CMK (cell line): ENCODE results near the gene NARF.

Experiments
- DNase-seq: peaks from one replicate; pipeline ENCODE4 v3.0.0-alpha.2; 2010; ENCODE audit warnings: low read depth

The NARF gene

DNA sequence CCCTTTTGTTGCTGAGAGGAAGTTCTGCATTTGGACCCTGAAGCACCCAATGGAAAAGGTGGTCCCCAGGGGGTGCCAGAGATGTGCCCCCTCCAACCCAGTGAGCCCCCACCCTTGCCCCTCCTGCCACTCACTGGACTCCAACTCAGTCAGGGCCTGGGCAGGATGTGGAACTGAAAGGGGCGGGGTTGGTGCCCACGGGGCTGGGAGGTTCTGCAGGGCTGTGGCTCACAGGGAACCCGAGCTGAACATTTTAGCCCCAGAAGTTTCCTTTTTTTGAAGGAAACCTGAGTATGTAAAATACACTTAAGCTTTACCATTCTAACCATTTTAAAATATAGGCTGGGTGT lies 24.4 kb upstream of the NARF start:
- DNase-seq, result no peak

DNA sequence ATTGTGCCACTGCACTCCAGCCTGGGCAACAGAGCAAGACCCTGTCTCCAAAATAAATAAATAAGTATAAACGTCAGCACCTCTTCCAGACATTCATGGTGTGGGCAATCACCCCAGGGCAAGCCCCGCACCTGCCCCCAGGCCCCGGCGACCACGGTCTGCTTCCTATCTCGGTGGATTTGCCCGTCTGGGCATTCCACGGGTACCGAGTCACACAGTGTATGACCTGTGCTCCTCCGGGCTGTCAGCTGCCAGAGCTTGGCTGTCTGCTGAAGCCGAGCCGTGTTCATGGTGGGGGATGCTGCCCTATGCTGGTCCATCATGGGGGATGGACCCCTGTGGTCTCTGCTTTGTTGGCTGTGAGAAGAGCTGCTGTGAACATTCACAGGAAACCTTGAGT lies 23.4 kb upstream of the NARF start:
- DNase-seq, result no peak

DNA sequence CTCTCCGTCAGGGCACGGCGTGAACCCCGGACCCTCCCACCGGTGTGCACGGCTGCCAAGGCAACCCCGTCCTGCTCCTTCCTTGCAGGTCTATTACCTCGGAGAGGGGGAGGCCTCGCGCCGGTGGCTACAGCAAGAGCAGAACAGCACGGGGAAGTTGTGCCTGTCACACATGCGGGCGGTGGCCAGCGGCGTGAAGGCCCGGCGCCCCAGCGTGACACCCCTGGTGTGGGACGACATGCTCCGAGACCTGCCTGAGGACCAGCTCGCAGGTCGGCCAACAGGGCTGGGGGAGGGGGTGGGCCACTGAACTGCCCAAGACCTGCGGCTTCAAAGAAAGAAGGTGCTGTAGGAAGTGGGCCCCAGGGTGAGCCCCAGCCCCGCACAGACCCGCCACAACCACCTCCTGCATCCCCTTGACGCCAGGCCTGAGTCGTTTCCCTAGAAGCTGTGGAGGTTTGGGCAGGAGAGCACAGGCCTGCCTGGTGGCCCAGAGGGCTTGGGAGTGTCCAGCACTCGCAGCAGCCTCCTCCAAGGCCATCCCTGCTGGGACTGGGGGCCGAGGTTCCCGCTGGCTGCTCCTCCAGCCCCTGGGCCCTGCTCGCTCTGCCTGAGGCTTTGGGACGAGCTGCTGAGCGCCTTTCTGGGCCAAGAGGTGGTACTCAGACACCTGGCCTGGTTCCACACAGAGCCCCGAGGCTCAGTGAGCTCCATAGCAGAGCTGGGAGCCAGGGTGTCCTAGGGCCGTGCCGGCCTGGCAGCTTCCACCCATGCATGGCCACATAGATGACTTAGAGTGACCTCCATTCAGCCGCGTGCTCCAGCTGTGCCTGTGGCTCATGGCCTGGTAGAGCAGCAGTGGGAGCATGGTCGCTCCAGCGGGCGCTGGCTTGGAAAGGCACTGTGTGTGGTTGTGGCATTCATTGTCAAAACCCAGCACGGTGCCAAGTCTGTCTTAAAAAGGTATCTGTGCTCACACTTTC lies 22.6 kb upstream of the NARF start:
- DNase-seq, result no peak

DNA sequence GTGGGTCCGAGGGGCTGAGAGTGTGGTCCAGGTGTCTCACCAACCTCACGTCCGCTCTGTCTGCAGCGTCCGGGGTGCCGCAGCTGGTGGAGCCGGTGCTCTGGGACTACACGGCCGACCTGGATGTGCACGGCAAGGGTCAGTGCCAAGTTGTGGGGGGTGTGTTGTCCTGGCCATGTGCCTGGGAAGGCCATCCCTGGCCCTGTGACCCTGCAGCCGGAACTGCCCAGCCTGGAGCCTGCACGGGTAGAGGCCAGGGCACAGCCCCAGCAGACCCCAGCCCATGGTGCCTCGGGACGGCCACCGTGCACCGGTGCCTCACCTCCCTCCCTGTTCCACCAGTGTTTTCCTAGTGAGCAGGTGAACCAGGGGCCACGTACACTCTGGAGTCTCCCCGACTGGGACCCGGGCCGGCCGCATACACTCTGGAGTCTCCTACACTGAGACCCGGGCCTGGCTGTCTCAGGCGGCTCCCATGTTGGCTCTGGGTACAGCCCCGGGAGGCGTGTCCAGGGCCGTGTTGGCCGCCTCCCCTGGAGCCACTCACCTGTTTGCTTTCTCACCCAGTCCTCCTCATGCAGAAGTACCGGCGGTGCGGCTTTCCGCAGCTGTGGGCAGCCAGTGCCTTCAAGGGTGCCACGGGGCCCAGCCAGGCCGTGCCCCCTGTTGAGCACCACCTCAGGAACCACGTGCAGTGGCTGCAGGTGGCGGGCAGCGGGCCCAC lies 21.8 kb upstream of the NARF start:
- DNase-seq, result no peak

DNA sequence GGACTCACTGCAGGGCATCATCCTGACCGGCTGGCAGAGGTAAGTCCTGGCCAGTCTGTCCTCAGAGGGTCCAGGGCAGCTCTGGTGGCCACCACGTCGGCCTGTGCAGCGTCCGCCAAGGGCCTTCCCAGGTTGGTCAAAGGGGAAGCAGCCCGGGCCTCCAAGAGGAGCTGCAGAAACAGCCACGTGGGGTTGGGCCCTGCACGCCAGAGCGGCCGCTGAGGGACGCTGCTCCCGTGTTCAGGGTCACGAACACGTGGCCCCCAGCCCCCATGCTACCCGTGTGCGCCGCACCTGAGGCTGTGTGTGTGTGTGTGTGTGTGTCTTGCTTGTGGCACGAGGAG lies 21.2 kb upstream of the NARF start:
- no peak for DNase-seq

DNA sequence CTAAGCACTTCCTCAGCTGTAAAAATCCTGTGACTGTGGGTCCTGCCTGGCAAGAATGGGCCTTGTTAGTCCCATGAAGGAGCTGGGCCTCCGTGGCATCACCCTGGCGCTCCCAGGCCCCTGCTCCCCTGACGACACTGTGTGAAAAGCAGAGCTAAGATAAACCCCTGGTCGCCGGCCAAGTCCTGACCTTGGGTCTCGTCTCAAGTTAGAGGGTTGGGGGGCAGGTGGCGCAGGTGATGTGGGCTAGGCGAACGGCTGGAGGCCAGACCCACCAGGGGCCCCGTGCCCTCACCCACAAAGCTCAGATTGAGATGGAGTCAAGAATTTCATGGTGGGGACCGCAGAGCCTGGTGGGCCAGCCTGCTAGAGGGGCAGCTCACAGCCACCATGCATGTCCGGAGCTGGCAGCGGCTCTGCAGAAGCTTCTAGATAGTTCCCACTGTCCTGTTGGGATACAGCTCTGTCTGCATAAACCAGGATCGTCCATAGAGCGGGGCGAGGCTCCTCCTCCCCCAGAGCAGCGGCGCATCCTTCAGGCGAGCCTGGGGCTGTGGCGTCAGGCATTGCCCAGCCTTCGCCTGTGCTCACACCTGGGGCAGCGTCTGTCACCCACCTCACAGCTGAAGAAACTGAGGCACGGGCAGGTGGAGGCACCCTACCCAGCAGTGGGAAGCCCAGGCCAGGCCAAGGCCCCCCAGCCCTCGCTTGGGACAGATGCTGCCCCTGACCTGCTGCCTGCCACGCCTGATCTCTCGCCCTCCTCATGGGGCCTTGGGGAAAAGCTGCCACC lies 19.9 kb upstream of the NARF start:
- no peak for DNase-seq

DNA sequence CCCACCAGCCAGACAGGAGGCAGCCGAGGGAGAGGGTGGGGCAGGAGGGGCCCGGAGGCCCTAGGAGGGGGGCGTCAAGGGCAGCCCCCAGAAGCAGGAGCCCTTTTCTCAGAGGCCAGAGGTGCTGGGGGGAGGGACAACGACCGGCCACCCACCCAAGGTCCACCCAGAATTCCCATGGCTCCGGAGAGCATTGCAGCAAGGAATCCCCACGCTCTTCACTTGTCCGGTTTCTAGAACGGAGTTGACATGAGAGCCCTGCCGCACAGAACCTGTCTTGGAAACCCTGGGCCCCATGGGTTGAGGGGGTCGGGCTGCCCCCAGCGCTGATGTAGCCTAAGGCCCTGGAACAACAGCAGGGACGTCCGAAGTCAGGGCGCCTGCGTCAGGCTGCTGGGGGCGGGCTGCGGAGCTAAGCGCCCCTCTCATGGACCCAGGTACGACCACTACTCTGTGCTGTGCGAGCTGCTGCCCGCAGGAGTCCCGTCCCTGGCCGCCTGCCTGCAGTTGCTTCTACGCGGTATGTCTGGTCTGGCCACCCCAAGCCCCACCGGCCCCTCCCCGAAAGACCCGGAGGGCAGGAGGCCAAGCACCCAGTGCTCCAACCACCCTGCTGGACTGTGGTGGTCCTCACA lies 19.2 kb upstream of the NARF start:
- no peak for DNase-seq

DNA sequence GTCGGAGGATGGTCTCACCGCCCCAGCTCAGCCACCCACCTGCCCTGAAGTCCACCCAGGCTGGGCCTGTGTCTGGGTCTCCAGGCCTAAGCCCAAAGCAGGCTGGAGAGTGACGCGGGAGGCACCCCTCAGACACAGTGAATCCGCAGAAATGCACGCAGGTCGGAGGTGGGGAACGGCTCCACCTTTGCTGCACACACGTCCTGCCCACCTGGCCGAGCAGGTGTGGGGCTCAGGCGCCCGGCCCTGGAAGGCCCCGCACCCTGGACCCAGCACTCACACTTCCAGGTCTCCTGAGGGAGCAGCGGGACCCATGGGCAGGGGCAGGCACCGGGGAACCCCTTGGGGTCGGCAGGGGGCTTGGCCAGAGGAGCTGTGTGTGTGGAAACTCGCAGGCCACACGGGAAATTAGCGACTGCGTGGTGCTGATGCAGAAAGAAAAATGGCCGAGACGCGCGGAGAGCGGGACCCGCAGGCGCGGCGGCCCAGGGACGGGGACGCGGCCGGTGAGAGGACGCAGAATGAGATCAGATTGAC lies 18.6 kb upstream of the NARF start:
- no peak for DNase-seq

DNA sequence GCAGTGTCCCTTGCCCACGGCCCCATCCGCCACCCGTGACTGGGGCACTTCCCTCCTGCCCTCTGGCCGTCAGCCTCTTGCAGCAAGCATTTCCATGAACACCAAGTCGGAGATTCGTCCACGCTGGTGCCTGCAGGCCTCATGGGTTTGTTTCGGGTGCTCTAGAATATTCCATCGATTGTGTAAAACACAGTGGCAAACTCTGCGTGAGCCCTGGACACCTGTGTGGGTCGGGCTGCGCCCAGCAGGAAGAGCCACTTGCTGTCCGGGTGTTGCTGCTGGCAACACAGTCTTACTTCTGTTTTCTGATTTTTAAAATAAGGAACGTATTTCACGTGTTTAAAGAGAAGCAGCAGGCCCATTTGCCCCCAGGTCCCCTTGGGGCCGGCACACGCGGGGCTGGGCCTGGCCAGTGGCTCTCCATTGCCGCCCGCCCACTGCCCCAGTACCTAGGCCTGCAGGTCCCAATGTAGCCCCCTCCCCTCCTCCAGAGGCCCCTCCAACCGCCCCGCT lies 18.0 kb upstream of the NARF start:
- DNase-seq, result no peak

DNA sequence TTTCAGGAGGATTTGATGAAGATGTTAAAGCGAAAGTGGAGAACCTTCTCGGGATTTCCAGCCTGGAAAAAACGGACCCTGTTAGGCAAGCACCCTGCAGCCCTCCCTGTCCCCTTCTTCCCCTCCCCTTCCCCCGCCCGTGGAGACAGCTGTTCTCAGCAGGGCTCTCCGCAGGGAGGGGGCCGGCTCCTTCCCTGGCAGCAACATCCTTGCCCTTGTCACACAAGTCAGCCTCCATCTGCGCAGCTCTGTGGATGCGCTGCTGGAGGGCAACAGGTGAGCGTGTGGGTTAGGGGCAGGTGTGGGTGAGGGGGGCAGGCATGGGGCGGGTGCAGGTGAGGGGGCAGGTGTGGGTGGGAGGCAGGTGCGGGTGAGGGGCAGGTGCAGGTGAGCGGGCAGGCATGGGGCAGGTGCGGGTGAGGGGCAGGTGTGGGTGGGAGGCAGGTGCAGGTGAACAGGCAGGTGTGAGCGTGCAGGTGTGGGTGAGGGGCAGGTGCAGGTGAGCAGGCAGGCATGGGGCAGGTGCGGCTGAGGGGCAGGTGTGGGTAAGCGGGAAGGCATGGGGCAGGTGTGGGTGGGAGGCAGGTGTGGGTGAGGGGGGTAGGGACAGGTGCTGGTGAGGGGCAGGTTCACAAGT lies 17.4 kb upstream of the NARF start:
- DNase-seq, result no peak

DNA sequence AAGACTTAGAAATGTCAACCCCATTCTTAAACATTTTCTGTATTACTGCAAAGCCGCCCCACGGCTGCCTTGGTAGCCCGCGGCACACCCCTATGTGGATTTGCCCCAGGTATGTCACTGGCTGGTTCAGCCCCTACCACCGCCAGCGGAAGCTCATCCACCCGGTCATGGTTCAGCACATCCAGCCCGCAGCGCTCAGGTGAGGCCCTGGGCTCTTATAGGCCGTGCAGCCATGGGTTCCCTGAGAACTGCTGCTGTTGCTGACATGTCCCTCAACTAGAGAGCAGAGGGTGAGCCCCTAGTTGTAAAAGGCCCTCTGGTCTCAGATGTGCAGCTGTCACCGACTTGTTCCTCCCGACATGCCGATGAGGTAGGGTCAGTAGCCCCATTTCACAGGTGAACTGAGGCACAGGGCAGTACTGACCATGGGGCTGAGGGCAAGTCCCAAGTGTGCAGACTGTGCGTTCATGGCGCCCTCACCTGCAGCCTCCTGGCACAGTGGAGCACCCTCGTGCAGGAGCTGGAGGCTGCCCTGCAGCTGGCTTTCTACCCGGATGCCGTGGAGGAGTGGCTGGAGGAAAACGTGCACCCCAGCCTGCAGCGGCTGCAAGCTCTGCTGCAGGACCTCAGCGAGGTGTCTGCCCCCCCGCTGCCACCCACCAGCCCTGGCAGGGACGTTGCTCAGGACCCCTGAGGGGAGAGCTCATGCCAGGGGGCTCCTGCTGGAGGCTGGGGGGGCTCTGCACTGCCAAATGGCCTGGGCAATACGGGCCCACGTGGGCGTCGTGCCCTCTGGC lies 16.7 kb upstream of the NARF start:
- no peak for DNase-seq

DNA sequence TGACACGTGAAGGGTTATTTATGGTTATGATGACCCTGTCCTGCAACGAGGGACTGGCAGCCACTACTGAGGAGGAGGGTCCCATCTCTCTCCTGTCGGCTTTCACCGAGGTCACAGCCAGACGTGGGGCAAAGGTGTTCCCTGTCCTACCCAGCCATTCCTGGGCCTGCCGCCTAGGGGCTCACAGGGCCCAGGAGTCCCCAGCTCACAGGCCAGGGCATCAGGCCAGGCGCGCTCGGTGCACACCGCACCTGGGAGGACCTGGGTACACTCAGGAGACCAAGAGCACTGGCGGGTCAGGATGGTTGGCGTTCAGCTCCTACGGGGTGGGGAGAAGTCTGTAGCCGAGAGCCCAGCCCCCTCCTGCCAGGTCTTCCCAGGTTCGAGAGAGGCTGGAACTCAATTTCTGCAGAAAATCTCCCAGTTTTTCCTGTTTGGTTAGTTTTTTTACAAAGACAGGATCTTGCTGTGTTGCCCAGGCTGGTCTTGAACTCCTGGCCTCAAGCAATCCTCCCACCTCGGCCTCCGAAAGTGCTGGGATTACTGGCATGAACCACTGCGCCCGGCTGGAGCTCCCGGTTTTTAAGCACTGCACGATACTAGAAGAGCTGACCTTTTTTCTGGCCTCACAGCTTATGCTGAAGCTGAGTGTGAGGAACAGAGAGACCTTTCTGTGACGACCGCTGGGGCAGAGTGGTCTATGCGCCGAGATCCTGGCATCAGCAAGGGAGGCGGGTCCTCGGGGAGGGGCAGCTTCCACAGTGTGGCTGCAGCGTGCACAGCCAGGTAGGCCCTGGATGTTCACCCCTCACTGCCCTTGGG lies 15.7 kb upstream of the NARF start:
- DNase-seq, result no peak

DNA sequence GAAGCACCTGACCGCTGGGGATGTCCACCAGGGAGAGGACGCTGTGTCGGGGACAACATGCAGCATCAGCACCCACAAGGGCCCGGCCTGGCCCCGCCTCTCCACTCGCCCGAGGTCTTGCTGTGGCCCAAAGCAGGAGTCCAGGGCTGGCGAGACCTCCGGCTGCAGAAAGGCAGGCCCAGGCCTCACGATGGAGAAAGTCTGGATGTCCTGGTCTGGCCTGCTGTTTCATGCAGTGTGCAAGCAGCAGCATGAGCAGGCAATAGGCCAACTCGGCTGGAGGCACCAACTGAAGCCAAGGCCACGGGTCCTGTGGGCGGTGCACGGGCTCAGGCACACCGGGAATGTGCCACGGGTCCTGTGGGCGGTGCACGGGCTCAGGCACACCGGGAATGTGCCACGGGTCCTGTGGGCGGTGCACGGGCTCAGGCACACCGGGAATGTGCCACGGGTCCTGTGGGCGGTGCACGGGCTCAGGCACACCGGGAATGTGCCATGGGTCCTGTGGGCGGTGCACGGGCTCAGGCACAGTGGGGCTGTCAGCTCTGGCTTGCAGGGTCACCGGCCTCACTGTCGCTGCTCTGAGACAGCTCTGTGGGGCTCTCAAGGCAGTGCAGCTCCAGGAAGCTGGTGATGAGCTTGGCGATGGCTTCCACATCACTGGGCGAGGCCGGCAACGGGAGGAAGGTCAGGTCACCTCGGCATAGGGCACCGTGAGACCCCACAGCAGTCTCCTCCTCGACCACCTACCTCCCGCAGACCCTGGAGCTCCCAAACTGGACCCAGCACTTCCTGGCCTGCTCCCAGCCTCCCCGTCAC lies 14.9 kb upstream of the NARF start:
- no peak for DNase-seq

DNA sequence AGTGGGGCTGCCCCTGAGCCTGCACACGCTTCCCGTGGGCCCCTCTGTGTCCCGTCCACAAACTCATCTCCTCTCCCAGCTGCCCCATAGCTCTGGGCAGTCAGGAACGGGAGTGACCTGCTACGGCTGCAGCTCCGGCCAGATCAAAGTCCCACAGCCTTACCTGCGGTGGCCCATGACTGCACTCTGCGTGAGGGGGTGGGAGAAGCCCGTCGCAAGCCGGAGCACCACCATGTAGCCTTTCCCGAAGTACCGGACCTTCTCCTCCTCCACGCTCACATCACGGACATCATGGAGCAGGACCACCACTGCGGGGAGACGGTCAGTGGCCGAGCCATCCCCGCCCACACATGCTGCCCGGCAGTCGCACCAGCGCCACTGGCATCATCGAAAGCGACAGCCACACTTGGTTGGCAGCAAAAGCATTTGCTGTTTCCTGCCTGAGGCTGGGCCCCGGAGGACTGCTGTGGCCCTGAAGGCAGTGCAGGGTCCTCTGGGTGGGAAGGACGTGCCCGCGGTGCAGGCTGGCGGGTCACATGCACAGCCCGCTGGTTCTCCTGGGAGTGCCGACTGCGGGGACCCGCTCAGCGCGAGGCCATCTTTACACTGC lies 14.2 kb upstream of the NARF start:
- no peak for DNase-seq

DNA sequence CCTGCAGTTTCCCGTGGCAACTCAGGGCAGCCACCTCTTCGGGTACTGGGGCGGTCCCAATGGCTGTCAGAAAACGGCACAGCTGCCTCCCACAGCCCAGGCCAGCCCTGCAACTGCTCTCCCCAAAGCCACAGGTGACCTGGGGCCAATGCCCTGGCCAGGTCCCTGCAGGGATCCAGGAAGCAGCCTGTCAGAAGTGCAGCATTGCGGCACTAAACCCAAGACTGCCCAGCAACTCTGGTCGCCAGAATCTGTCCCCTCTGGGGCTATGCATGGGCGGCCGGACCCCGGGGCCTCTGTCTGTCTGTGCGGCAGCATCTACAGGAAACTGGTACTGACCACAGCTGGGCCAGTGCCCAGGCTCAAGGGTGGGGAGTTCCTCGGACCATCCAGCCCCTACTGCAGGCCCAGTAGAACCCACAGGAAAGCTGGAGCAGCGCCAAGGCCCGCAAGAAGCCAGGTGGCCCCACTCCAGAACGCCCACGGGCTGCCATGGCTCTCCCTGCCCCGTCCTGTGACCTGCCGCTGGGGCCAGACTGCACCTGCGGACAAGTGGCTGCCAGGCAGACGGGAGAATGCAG lies 13.5 kb upstream of the NARF start:
- no peak for DNase-seq

DNA sequence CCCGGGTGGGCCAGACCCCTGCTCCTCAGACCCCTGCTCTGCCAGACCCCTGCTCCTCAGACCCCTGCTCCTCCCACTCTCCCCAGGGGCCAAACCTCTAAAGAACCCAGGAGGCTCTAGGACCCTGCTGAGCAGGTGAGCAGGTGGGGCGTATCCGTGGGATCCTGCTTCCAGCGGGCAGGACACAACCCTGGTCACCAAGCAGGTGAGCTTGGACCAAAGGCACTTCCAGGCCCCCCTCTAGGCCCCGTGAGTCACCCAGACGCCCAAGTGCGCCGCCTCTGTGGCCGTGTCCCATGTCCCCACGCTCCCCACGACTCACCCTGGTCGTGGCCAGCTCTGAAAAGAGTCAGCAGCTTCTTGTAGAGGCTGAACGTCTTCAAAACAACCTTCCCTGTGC lies 13.0 kb upstream of the NARF start:
- no peak for DNase-seq

DNA sequence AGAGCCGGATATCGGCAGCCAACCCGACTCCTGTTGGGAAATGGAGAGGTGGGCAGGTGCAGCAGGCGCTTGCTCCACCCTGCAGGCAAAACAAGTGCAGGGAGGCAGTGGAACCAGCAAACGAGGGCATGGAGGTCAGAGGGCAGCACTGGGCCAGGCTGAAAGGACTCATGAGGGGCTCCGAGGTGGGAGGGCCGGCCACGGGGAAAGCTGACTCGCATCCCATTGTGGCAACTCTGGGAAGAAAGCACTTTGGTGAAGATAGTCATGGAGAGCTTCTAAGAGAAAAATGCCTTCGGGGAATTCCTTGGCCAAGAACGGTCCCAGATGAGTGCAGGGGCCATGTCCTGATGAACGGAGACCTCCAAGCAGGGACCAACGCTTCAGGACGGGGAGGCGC lies 12.4 kb upstream of the NARF start:
- DNase-seq, result no peak

DNA sequence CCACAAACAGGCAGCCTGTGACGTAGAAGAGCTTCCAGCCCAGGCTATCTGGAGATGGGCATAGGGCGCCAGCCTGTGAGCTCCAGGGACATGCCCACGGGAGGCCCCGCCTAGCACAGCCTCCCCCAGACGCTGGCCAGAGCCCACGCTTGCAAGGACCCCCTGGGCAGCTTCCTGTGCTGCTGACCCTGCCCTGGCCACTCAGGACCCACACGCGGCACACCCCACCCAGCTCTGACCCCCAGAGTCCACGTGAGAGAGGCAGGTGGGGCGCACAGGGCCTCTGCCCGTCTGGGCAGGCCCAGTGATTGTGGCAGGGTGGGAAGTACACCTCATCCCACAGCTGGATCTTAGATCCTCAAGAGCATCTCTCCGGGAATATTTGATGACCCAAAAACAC lies 11.9 kb upstream of the NARF start:
- DNase-seq, result no peak
